Fibroblast of gingiva (primary cell): ENCODE results near the gene CHD2.
"Not testable (repeated sequence)": the region's sequence is repeated elsewhere in the genome, so short reads cannot be mapped to it uniquely, and the experiment has no call there.

ENCODE experiments used
- DNase-seq: peaks from one replicate; pipeline ENCODE4 v3.0.0-alpha.2; 2011; ENCODE audit warnings: low read depth

CHD2 gene

GRCh38 chr15:92899948-92900730 is at the start of gene CHD2:
CHD2 (plus strand) TSS chr15:92900324; CDS start chr15:92901238, 914 bp downstream.
- peak; percentile 86 for DNase-seq

GRCh38 chr15:92853222-92853621 is 46.9 kb upstream of the CHD2 start:
- DNase-seq = no peak

- DNase-seq = no peak
These were observed 38.4 kb upstream of the CHD2 start for GRCh38 chr15:92861742-92862141.

GRCh38 chr15:92864127-92864814 is 35.9 kb upstream of the CHD2 start:
- no peak for DNase-seq

GRCh38 chr15:92869263-92869940 is 30.7 kb upstream of the CHD2 start:
- DNase-seq = peak; percentile 55

GRCh38 chr15:92870010-92870591 is 30.0 kb upstream of the CHD2 start:
- DNase-seq = no peak

- DNase-seq = not testable (repeated sequence)
These were observed 27.2 kb upstream of the CHD2 start for GRCh38 chr15:92872967-92873366.

- DNase-seq = no peak
These were observed 23.1 kb upstream of the CHD2 start for GRCh38 chr15:92877000-92877399.

- DNase-seq = no peak
These were observed 22.7 kb upstream of the CHD2 start for GRCh38 chr15:92877416-92877815.

GRCh38 chr15:92878593-92879053 is 21.5 kb upstream of the CHD2 start:
- DNase-seq = no peak

GRCh38 chr15:92879949-92880725 is 20.0 kb upstream of the CHD2 start:
- DNase-seq = no peak

GRCh38 chr15:92880796-92881195 is 19.3 kb upstream of the CHD2 start:
- no peak for DNase-seq

- no peak for DNase-seq
These were observed 18.8 kb upstream of the CHD2 start for GRCh38 chr15:92881211-92881754.

- DNase-seq = peak; percentile 100
These were observed 18.1 kb upstream of the CHD2 start for GRCh38 chr15:92881802-92882696.

GRCh38 chr15:92882697-92883162 is 17.4 kb upstream of the CHD2 start:
- no peak for DNase-seq

GRCh38 chr15:92883163-92883875 is 16.8 kb upstream of the CHD2 start:
- DNase-seq = peak; percentile 39

- DNase-seq = no peak
These were observed 16.2 kb upstream of the CHD2 start for GRCh38 chr15:92883876-92884435.

- no peak for DNase-seq
These were observed 15.5 kb upstream of the CHD2 start for GRCh38 chr15:92884436-92885223.
